Measurements from ENCODE around the gene LIF.

LIF gene

DNA sequence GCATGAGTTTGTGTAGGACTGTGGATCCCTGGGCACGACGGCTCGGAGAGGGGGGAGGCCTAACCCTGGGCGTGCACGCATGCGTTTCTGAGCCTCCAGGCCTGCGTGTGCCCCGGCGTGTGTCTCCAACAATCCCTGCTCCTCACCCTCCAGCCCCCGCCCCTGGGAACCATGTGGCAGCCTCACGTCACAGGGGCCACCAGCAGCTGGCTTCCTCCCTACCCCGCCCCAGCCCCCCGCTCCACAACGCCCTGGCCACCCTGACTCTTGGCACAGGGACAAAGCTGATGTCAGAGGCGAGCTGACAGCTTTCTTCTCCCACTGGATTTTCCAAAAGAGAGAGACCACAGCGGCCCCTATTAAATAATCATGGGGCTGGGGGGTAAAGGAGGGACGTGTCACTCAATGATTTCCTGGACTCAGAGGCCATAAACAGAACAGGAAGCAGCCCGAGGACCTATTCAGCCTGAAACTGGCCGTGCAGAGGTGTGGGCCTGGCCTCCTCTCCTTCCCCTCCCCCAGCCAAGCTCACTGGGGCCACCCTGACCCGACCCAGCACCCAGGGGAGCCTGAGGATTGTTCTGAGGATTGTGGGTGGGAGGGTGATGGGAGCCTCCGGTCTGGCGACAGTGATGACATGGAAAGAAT is 6.8 kb upstream of the LIF start:
- no peak for TF ChIP-seq CTCF (IDR thresholded peaks at IDR 0.05; ENCODE audit: unreplicated experiment in 3 of 3)
- H3K36me3 Mint-ChIP-seq (ENCODE audit: low read depth) = no peaks in the 10 kb centered on the region
- peaks cover 53% of the 10 kb centered on the region for H3K4me1 Mint-ChIP-seq
- H3K4me3 Mint-ChIP-seq = peak overlapping the region; percentile 5 to 17 (median 6)
- H3K9me3 Mint-ChIP-seq = no peaks in the 10 kb centered on the region
- H3K27me3 Mint-ChIP-seq (ENCODE audit: low read depth) = peaks cover 17% of the 10 kb centered on the region
- peak overlapping the region; percentile 77 to 90 (median 81) for H3K27ac Mint-ChIP-seq

GRCh38 chr22:30252411-30253204 is 6.0 kb upstream of the LIF start:
- no peaks in the 10 kb centered on the region for H3K36me3 Mint-ChIP-seq (ENCODE audit: low read depth)
- H3K27me3 Mint-ChIP-seq (ENCODE audit: low read depth) = peaks cover 24% of the 10 kb centered on the region
- H3K27ac Mint-ChIP-seq = peak overlapping the region; percentile 77 to 90 (median 81)
- TF ChIP-seq CTCF (IDR thresholded peaks at IDR 0.05; ENCODE audit: unreplicated experiment in 3 of 3) = no peak
- no peaks in the 10 kb centered on the region for H3K9me3 Mint-ChIP-seq
- peaks cover 58% of the 10 kb centered on the region for H3K4me1 Mint-ChIP-seq
- H3K4me3 Mint-ChIP-seq = peak overlapping the region in 2 of 3 experiments; percentile 5 to 6

- TF ChIP-seq CTCF (IDR thresholded peaks at IDR 0.05; ENCODE audit: unreplicated experiment in 3 of 3) = no peak
- H3K27ac Mint-ChIP-seq = peak overlapping the region; percentile 67 to 81 (median 72)
- no peaks in the 10 kb centered on the region for H3K9me3 Mint-ChIP-seq
- H3K4me1 Mint-ChIP-seq = peaks cover 58% of the 10 kb centered on the region
- no peaks in the 10 kb centered on the region for H3K36me3 Mint-ChIP-seq (ENCODE audit: low read depth)
- H3K4me3 Mint-ChIP-seq = no peak overlapping the region
- peaks cover 33% of the 10 kb centered on the region for H3K27me3 Mint-ChIP-seq (ENCODE audit: low read depth)
Observed at GRCh38 chr22:30251711-30252110, 5.2 kb upstream of the LIF start.

DNA sequence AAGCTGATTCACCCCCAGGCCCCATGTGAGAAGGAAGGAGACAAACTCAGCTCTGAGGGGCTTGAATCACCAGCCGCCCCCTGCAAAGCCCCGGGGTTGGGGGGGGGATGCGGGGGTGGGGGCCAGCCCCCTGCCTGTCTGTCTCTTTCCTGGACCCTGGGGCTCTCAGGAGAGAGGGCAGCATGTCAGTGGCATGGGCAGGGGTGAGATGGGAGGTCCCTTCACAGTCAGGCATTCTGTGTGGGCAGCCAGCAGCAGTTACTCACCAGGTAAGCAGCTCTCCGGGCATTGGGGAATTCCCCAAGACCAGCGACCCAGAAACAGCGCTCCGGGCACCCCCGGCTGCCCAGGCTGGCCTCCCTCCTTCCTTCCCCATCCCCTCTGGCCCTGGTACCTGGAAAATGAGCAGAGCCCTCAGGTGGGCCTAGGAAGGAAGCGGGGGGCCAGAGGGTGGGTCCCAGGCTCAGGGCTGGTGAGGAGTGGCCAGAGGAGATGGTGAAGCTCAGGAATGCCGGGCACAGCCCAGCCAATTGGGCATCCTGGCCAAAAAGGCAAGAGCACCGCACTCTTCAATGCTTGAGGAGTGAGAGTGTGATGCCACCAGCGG is 4.2 kb upstream of the LIF start:
- Mint-ChIP-seq H3K27ac (peak overlapping the region in 2 of 3 experiments; percentile 72 to 81), H3K4me1 (peaks cover 54% of the 10 kb centered on the region), H3K36me3 (ENCODE audit: low read depth) (no peaks in the 10 kb centered on the region), H3K9me3 (no peaks in the 10 kb centered on the region), H3K4me3 (no peak overlapping the region), H3K27me3 (ENCODE audit: low read depth) (peaks cover 37% of the 10 kb centered on the region)
- TF ChIP-seq CTCF (IDR thresholded peaks at IDR 0.05; ENCODE audit: unreplicated experiment in 3 of 3) = no peak

DNA sequence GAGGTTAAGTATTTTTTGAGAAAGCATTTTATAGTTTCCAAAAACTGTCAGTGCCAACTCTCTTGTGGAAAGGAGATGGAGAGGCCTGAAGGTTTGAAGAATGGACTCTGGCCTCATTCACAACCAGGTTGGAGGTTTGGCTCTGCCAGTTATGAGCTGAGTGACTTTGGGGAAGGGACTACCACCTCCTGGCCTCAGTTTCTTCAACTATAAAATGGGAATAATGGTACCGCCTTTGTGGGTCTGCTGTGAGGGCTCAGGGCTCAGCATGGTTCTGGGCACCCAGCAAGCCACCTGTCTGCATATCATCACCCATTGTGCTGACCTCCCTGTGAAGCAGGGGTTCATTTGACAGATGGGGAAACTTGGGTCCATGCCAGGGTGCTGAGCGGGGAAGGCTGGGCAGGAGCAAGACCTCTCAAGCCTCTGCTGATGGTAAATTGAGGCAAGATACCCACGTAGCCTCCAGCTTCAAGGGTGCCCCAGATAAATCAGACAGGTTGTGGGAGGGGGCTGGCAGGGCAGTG is 3.5 kb upstream of the LIF start:
- Mint-ChIP-seq H3K4me3 (peak overlapping the region in 1 of 3 experiments; percentile 47), H3K27ac (peak overlapping the region; percentile 9 to 43 (median 25)), H3K36me3 (ENCODE audit: low read depth) (no peaks in the 10 kb centered on the region), H3K27me3 (ENCODE audit: low read depth) (peaks cover 42% of the 10 kb centered on the region), H3K4me1 (peaks cover 54% of the 10 kb centered on the region), H3K9me3 (no peaks in the 10 kb centered on the region)
- TF ChIP-seq CTCF (IDR thresholded peaks at IDR 0.05; ENCODE audit: unreplicated experiment in 3 of 3) = no peak

Measured in nephron (organoid).